Adrenal gland (tissue), 5 donors: Measurements from ENCODE around the gene DACT2.

Experiments used
- CTCF ChIP-seq, 6 experiments: fragments of 450-650 bp in 4 of 6; fragments of 200-600 bp in 2 of 6; sonication (generic) in 1 of 6; IDR thresholded peaks; 1 replicate in 5 of 6; 2 replicates in 1 of 6; pipeline versions ENCODE4 v1.5.1 to v1.8.0; 2016 to 2021; ENCODE audit warnings: antibody characterized with exemption in 6 of 6, mild to moderate bottlenecking in 2 of 6, moderate library complexity in 1 of 6
- POLR2A ChIP-seq, 2 donors: fragments of 450-650 bp; IDR thresholded peaks; one replicate each; pipeline ENCODE4 v1.6.1; 2017; ENCODE audit warnings: antibody characterized with exemption in 2 of 2, mild to moderate bottlenecking in 2 of 2, moderate library complexity in 1 of 2
- donor health status: DM: no; HTN: no; CAD: no.

GRCh38 chr6:168368936-168369335 is 49.4 kb upstream of the DACT2 start:
- TF ChIP-seq CTCF (IDR thresholded peaks at IDR 0.05) = no peak
- TF ChIP-seq POLR2A (IDR thresholded peaks at IDR 0.05) = no peak
